ENCODE results near the gene KRABD2.
"Not testable (repeated sequence)": the region's sequence is repeated elsewhere in the genome, so short reads cannot be mapped to it uniquely, and the experiment has no call there.

The KRABD2 gene

DNA sequence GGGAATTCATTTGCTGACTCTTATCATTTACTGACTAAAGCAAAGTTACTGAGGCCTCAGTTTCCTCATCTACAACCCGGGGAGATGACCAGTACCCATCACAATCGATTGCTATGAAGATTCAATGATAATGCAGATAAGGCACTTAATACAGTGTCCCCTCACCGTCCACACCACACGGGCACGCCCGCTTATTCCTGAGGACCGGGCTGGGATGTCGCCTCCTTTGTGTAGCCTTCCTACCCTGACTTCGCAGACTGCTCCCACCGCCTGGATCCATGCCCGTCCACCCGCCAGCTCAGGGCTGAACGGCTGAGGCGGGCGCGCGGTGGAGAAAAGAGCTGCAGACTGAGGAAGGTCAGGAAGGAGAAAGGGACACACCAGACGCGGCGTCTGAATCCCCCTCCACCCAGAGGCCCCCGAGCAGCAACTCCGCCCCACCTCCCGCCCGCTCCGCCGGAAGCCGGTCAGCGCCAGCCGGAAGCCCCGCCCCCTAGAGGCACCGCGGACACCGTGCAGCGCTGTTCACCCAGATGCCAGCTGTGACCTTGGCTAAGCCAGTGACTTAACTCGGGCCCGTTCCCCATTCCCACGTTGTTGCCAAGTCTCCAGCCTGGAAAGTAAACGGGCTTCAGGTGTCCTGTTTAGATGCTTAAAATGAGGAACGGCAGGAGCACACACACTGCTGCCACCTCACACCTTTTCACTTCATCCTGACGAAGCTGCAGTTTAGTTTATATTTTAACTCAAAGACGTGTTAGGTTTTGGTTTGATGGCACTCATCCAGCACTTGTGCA is at the start of gene KRABD2:
TSS of gene KRABD2 (minus strand) at position 434 of the 797 bp plus-strand sequence.
- DNase-seq: peak; percentile 90

DNA sequence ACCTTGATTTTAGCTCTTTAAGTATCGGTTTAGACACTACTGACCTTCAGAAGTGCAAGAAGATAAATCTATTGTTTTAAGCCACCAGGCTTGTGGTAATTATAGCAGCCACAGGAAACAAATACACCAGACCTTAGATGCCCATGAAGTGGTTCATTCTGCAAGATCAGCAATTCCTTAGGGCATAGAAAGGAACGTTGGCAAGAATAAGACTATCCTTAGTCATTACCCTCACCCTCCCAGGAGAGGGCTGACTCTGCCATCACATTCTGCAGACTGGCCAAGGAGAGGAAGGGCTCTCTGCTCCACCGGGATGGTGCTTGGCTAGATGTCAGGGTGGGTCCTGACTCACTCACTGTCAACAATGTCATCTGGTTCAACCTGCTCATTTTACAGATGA is 45.1 kb upstream of the KRABD2 start:
- no peak for DNase-seq

DNA sequence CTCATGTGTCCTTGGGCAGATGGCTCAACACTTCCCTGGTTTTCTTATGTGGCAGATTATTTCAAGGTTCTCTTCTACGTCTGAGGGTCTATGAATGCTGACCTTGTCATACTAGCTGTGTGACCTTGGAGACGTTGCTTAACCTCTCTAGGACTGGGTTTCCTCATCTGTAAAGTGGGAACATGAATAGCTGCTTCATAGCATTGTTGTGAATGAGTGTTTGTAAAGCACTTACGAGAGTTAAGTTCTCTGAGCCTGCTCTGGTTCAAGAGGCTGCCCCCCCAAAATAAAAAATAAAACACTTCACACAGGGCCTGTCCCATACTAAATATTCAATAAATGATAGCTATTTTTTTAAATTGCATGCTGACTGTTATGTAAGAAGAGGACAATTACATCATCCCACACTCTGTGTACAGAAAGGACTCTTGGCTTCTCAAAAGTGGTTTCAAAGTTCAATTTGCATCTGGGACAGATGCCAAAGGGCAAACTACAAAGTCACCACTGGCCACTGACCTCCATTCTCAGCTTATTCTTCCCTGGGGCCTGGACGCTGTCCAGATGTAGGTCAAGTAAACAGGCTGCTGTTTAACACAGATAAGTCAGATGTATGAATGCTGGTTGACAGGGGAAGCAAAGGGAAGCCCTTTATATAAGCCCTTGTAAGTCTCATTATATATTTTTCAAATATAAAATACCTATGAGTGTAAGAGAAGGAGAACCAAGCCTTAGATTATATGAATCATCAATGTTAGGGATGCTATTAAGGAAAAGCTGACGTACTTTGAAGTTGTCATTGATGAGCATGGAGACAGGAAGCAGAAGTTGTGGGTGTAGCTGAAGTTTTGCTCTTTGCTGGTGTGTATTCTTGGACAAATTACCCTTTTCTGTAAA is 43.8 kb upstream of the KRABD2 start:
- DNase-seq: no peak

- no peak for DNase-seq
Observed at GRCh38 chr17:8419305-8419704, 42.8 kb upstream of the KRABD2 start.

DNA sequence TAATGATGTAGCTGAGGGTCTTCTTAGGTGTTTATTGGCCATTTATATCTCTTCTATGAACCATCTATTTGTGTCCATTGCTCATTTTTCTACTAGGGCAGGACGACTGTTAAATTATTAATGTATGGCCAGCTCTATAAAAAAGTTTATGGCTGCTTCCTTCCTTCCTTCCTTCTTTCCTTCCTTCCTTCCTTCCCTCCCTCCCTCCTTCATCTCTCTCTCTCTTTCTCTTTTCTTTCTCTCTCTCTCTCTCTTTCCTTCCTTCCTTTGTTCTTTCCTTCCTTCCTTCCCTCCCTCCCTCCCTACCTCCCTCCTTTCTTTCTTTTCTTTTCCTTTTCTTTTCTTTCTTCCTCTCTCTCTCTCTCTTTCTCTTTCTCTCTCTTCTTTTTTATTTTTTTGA is 42.0 kb upstream of the KRABD2 start:
- DNase-seq: no peak

DNA sequence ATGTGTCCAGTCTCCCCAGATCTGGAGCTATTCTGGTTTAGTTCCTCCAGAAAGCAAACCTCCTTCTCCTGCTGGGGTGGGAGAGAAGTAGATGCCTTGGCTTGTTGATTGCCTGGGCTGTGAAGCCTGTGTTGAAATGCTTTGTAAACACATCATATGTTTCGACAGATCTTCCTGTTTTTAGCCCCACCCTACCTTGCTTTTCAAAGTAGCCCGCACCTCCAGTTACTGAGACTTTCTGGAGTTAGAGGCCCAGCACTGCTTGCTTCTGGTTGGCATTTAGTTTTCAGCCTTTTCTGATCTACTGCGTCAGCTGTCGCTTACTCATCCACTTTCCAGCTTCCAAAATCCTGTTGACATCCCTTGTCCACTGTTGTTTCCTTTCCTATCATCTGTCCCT is 41.3 kb upstream of the KRABD2 start:
- no peak for DNase-seq

DNA sequence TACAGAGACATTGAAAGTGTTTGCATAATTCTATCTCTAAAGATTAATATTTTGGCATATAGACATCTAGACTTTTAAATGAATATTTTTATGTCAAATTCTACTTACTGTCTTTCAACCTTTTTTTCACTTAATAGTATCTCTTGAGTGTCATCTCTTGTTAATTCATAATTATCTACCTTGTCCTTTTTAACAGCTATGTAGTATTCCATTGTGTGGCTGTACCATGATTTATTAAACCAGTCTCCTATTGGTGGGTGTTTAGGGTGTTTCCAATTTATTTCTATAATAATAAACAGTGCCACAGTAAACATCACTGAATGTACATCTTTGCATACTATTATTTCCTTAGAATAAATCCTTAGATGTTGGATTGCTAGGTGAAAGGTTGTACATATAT is 37.4 kb upstream of the KRABD2 start:
- no peak for DNase-seq

DNA sequence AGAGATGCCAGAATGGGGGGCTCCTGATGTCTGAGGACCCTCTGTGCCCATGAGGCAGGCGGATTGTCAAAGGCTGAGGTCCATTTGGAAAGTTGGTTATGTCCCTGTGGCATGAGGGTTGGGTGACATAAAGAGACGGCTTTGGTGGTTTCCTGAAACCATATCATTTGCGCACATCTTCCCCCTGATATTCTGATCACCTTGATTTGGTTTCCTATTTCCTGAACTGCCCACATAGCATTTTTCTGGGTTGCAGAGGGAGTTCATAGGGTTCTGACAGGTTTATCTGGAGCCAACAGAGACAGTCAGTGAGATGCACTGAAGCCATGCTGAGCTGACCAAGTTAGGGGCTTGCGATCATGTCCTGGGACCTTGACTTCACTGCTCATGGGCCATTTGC is 36.8 kb upstream of the KRABD2 start:
- no peak for DNase-seq

DNA sequence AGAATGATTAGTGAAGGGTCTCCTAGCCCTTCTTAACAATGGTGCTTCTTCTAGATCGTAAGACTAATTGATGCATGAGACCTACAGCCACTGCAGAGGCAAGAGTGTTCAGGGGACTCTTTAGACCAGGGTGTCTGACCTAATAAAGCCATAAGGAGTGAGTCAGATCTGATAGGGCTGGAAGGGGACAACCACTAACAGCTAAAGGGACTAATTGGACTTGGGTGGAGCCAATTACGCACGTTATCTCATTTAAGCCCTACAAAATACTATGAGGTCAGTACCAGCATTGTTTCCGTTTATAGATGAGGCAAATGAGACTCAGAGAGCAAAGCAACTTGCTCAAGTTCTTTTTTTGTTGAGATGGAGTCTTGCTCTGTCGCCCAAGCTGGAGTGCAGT is 35.6 kb upstream of the KRABD2 start:
- no peak for DNase-seq

GRCh38 chr17:8410883-8411238 is 34.4 kb upstream of the KRABD2 start:
- DNase-seq: no peak

- peak; percentile 71 for DNase-seq
Observed at GRCh38 chr17:8409966-8410882, 33.7 kb upstream of the KRABD2 start.

DNA sequence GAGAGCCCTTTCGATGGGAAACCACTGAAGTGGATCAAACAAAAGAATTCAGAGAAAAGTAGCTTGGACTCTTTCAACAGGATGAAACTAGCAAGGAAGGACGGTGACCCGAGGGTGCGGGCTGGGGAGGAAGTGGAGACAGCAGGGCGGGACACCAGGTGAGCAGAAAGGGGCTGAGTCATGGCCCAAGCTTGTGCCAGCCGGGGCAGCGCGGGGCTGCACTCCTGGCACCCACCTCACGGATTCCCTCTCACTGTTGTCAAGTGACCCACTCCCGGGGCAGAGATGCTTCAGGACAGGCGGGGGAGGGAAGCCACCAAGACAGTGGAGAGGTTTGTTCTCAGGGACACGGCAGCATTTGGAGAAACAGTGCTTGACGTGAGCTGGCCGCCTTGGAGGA is 31.9 kb upstream of the KRABD2 start:
- no peak for DNase-seq

DNA sequence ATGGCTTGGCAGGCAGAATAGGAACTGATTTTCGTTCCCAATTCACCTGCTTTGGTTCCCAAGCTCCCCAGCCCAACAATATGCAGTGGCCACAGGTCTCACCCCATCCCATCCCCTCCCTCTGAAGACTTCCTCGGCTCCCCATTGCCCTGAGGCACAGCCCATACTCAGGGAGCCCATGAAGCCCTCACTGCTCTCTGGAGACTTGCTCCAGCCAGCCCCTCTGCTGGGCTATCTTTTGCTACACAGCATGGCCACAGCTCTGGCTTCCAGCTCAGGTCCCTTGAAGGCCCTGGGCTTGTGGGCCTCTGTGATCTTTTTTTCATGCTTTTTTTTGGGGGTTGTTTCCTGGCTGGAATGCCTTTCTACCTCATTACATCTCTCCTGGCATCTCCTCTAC is 29.7 kb upstream of the KRABD2 start:
- no peak for DNase-seq

GRCh38 chr17:8405499-8406016 is 29.1 kb upstream of the KRABD2 start:
- DNase-seq: no peak

DNA sequence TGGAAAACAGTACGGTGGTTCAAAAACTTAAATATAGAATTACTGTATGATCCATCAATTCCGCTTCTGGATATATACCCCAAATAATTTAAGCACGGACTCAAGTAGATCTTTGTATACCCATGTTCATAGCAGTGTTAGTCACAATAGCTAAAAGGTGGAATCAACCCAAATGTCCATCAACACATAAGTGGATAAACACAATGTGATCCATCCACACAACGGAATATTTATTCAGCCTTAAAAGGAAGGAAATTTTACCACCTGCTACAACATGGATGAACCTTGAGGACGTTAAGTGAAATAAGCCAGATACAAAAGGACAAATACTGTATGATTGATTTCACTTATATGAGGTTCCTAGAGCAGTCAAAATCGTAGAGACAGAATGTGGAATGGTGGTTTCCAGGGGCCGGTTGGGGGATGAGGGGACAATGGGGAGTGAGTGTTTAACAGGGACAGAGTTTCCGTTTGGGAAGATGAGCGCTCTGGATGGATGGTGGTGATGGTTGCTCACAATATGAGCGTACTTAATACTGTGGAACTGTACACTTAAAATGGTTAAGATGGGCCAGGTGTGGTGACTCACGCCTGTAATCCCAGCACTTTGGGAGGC is 26.5 kb upstream of the KRABD2 start:
- DNase-seq: no peak

DNA sequence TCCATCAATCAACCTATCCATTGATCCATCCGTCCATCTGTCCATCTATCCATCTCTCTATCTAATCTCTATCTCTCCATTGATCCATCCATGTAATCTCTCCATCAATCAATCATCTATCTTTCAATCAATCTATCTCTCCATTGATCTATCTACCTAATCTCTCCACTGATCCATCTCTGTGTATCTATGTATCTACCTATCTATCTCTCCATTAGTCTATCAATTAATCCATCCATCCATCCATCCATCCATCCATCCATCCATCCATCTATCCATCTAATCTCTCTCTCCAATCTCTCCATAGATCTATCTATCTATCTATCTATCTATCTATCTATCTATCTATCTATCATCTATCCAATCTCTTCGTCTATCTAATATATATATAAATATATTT is 24.6 kb upstream of the KRABD2 start:
- DNase-seq: no peak

- no peak for DNase-seq
Observed at GRCh38 chr17:8398980-8399379, 22.5 kb upstream of the KRABD2 start.

DNA sequence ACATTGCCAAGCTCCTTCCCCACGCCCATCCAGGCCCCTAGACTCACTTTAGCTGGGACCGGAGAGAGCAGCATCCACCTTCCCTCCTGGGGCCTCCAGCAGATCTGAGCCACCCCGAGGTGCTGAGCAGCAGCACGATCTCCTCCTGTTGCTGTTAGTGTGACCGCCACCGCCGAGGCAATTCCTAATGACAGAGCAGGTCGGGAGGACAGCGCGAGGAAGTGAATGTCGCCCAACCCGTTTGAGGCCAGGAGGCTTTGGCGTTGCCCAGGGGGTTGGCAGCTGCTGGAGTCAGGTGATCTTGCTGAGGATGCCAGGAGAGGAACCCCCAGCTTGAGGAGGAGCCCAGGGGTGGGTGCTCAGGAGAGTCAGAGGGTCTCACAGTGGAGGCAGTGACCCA is 21.1 kb upstream of the KRABD2 start, which contains the start of gene RNF222:
TSS of gene RNF222 (minus strand) at position 192 of the 400 bp plus-strand sequence. CDS start 4,366 bp downstream, outside the sequence.
- DNase-seq: no peak

GRCh38 chr17:8394497-8394896 is 18.0 kb upstream of the KRABD2 start:
- not testable (repeated sequence) for DNase-seq

- DNase-seq: peak; percentile 37
Observed at GRCh38 chr17:8393470-8394231, 17.1 kb upstream of the KRABD2 start.

GRCh38 chr17:8392674-8393469 is 16.4 kb upstream of the KRABD2 start:
- DNase-seq: no peak

Data from stimulated activated CD4-positive, alpha-beta T cell treated with anti-CD3 and anti-CD28 coated beads, Interleukin-1b, Interleukin-23, amount 100 ng/mL, for 48 hours (primary cell).